HT-29 (cell line): ENCODE measurements around the gene SLC39A9. TPM values are rescaled to one million over a fixed set of nuclear protein-coding genes. Genes with fewer than 3 reads are reported as not detected.
"Not testable (repeated sequence)": the region's sequence is repeated elsewhere in the genome, so short reads cannot be mapped to it uniquely, and the experiment has no call there.

ENCODE experiments used
- DNase-seq: peaks from one replicate; pipeline ENCODE4 v3.0.0-alpha.2; 2015; ENCODE audit warnings: low spot score
- total RNA-seq: library from RNA; depleted of rRNA; stranded (reverse); fragments of >200 nt; shearing (Covaris generic); gene quantifications from 2 replicates; pipeline ENCODE4 v1.2.3, GENCODE V29; 2014

SLC39A9 gene
- total RNA-seq, 1 experiment from 2014 or later: 48.0 TPM

DNA sequence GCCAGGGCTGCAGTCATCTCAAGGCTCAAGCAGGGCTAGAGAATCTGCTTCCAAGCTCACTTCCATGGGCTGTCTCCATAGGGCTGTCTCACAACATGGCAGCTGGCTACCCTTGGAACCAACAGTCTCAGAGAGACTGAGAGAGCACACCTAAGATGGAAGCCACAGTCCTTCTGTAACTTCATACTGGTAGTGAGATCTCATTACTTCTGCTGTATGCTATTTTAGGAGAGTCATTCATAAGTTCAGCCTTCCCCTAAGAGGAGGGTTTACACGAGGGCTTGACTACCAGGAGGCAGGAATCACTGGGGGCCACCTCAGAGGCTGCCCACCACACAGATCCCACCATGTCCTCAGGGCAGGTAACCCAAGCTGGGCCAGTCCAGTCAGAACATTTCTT lies 30.1 kb upstream of the SLC39A9 start:
- DNase-seq: no peak

DNA sequence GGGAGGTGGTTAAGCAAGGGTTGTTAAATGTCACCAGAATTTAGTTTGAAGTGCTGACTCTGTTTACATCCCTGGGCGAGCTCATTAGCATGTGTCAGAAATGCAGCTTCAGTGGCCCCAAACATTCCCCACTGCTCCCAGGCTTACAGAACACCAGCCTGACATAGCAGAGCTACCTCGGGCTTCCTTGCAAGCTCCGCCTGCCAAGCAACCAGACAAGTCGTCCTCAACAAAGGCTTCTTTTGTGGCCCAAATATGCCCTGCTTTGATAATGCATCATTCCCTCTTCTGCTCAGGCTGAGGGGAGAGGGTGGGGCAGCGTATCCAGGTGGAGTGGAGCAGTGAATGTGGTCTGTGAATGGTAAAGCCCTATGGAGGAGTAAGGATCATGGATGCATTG lies 28.4 kb upstream of the SLC39A9 start:
- DNase-seq: no peak

DNA sequence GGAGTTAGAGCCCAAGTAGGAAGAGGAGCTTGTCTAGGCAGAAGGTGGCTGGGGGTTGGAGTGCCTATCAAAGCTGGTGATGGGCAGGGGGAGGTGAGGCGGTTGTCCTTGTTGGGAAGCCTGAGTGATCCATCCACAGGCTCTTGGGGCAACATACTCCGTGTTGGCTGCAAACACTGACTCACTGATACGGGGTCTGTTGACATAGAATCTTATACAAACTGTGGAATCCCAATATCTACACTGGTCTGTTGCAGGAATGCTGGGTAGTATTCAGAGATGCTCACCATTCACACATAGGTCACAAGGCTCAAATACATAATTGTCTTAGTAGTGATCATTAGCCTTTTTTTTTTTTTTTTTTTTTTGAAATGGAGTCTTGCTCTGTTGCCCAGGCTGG lies 26.3 kb upstream of the SLC39A9 start:
- no peak for DNase-seq

DNA sequence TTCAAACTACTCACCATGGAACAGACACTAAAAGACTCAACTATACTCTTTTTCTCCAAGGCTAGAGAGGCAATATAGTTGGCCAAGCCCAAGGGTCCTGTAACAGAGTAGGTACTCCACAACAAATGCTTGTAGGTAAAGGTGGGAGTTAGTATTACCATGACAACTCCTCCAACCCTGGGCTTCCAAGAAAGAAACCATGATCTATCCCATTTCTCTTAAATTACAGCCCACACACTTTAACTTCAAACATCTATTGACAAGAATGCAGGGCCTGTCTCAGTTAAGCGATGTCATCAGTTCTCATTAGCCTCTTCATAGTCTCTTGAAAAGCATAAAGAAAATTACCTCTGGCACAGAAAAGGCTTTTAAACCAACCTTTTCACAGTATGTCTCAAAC lies 25.4 kb upstream of the SLC39A9 start:
- DNase-seq: no peak

DNA sequence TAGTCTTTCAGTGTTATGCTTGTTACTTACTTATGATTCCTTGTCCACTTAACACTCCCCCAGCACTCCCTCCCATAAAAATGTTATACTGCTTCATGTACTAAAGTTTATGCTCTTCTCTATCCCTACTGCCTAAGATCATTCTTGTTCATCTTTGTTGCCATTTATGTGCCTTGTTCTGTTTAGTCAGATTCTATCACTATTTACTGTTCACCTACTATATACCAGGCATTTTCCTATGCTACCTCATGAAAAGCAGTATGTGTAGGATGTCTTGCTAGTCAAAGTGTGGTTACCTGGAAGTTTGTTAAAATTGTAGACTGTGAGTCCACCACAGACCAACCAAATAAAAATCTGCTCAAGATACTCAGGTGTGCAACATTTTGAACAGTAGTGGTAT lies 24.3 kb upstream of the SLC39A9 start:
- DNase-seq: no peak

DNA sequence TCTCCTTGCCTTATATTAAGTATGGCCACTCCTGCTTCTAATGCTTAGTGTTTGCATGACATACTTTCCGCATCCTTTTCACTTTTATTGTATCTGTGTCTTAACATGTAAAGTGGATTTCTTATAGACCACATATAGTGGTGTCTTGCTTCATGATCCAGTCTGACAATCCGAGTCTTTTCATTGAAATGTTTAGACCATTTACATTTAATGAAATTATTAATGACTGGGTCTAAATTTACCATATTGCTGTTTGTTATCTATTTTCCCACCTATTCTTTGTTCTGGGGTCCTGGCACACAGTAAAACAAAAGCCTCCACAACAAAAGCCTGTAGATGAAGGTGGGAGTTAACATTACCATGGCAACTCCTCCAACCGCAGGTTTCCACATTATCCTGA lies 23.3 kb upstream of the SLC39A9 start:
- no peak for DNase-seq

DNA sequence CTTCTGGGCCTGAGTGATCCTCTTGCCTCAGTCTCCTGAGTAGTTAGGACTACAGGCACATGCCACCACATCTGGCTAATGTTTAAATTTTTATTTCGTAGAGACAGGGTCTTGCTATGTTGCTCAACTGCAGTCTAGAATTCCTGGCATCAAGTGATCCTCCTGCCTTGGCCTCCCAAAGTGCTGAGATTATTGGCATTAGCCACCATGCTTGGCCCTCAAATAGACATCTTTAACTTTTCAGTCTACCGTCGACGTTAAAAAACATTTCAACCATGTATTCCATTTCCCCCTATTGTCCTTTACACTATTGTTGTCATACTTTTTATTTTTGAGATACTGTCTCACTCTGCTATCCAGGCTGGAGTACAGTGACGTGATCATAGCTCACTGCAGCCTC lies 22.8 kb upstream of the SLC39A9 start:
- no peak for DNase-seq

DNA sequence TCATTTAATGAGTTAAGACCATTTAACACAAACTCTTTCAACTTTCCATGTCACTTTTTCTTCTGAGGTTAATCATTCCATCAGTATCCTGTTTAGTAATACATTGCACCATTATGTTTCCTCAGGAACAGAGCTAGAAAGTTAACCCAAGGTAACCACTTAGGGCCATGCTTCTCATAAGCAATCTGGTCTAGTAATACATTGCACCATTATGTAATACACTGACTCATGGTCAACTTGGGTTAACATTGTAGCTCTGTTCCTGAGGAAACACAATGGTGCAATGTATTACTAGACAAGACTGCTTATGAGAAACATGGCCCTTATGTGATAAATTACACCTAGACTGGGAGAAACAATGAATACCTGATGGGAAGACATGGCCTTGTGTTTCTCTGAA lies 22.1 kb upstream of the SLC39A9 start:
- no peak for DNase-seq

DNA sequence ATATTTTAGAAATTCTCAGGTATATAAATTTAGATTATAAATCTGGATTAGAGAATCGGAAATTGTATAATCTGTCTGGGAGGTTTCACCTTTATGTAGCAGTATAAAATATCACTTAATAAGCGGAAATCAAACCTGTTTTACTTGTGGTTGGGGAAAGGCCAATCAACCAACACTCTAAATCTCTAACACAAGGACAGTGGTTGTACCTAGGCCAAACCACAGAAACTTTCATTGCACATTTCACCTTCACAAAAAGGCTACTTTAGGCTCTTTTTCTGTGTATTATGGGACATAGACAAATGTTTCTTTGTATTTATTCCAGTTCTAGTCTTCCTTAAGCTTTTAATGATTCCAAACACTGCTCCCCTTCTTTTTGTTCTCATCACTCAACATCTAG lies 20.2 kb upstream of the SLC39A9 start:
- no peak for DNase-seq

DNA sequence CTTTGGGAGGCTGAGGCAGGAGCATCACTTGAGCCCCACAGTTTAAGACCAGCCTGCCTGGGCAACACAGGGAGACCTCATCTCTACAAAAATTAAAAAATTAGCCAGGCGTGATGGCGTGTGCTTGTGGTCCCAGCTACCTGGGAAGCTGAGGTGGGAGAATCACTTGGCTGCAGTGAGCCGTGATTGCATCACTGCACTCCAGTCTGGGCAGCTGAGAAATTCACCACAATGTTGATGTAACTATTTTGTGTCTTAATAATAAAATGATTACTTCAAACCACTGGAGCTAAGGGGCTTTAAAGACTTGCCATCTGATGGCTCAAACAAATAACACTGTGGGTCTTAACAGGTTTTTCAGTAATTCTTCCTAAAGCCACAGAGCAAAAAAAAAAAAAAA lies 11.2 kb upstream of the SLC39A9 start:
- DNase-seq: no peak

DNA sequence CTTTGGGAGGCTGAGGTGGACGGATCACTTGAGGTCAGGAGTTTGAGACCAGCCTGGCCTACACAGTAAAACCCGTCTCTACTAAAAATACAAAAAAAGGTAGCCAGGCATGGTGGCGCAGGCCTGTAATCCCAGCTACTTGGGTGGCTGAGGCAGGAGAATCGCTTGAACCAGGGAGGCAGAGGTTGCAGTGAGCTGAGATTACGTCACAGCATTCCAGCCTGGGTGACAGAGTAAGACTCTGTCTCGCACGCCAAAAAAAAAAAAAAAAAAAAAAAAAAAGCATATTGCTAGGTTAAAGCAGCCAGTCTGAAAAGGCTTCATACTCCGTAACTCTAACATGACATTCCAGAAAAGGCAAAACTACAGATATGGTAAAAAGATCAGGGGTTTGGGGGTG lies 7.1 kb upstream of the SLC39A9 start:
- DNase-seq: not testable (repeated sequence)

DNA sequence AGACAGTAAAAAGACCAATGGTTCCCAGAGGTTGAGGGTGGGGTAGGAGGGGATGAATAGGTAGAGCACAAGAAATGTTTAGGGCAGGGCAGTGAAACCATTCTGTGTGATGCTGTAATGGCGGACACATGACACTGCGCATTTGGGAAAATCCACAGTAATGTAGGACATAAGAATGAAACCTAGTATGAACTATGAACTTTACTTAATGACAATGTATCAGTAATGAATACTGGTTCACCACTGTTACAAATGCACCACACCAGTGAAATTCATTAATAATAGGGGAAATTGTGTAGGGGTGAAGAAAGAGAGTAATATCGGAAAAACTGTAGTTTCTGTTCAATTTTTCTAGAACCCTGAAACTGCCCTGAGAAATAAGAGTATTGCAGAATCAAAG lies 6.0 kb upstream of the SLC39A9 start:
- DNase-seq: no peak

DNA sequence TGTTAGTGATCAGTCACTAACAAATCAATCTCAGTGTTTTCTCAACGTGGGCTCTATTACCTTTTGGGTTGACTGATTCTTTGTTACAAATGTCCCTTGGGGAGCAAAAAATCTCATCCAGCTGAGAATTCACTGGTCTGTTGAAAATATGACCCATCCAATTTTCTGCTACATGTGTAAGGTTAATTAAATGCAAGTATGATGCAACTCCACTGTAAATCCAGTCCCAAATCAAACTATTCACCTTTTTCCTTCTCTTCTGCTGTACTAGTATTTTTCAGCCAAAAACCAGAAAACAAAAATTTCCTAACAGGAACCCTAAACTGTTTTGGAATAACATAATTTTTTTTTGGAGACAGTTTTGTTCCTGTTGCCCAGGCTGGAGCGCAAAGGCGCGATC lies 2.6 kb upstream of the SLC39A9 start:
- no peak for DNase-seq

DNA sequence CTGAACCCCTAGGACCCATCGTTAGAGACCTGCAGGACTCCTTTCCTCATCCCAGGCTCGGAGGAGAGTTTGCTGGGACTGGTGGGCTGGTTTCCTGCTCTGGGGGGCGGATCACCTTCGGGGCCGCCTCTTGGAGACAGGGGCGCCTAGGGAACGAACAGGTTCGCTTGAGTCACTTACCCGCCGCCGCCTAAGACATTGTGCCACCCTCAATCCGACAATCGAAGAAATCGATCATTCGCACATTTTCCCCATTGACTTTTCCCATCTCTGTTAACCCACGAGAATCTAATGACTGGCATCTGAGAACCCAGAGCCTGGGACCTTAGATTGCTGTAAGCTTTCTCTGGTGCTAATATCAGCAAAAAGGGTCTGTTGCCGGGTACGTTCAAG lies 322 bp downstream of the SLC39A9 start:
- DNase-seq: no peak

DNA sequence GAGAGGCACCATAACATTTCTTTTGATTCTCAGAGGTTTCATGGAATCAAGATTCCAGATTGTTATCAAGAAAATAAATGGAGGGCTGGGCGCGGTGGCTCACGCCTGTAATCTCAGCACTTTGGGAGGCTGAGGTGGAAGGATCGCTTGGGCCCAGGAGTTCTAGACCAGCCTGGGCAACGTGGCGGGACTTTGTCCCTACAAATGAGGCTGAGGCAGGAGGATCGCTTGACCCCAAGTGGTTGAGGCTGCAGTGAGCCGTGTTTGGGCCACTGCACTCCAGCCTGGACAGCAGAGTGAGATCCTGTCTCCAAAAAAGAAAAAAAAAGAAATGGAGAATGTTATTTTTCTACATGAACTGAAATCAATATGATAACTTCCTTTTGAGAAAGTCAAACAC lies 1.3 kb downstream of the SLC39A9 start:
- DNase-seq: no peak

DNA sequence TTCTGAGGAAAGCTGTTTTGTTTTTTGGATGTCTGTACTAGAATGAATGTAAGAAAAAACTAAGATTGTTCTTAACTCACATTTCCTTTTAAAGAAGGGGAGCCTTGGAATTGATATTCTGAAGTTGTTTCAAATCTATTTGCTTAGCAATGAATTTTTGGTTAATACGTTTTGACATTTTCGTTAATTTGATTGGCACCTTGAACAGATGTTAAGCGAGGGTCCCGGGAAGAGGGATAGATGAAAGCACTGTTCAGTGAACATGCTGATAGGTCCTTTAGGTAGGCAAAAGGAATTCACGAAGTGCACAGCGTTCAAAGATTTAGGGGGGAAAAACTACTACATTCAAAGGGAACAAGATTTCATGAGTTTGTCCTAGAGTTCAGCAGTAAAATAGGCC lies 1.7 kb downstream of the SLC39A9 start:
- DNase-seq: no peak

DNA sequence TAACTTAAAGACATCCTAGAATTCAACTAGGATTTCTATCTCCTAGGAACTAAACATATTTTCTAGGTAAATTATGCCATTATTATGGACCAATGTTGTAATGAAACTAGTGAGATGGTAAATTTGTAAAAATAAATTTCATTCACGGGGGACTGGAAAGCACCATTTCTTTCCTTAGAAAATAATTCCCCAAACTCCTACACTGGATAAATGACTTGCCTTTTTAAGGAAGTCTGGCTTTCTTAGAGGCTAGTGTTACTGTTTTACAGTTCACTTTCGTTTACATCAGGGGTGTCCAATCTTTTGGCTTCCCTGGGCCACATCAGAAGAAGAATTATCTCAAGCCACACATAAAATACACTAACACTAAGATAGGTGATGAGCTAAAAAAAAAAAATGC lies 3.3 kb downstream of the SLC39A9 start:
- DNase-seq: no peak

DNA sequence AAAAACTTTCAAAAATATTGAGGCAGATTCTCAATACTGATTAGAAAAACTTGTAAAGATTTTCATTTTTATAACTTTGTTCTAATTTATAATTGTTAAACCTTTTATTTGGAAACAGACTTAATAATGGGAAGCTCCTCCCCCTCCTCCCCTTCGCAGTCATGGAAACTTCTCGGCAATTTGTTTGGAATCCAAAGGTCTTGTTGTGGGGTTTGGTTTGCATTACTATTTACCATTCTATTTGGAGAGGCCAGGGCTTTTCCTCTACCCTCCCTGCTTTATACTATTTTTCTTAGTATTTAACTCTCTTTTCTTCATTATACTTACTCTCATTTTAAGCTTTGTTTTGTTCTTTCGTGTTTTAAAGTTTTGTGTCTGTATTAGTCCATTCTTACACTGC lies 6.0 kb downstream of the SLC39A9 start:
- DNase-seq: no peak

DNA sequence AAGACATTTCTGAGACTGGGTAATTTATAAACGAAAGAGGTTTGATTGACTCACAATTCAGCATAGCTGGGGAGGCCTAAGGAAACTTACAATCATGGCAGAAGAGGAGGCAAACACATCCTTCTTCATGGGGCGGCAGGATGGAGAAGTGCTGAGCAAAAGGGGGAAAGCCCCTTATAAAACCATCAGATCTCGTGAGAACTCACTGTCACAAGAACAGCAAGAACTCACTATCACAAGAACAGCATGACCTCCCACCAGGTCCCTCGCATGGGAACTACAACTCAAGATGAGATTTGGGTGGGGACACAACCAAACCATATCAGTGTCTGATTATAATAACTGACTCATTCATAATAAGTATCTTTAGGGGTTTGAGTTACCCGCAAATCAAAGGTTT lies 6.4 kb downstream of the SLC39A9 start:
- DNase-seq: no peak

DNA sequence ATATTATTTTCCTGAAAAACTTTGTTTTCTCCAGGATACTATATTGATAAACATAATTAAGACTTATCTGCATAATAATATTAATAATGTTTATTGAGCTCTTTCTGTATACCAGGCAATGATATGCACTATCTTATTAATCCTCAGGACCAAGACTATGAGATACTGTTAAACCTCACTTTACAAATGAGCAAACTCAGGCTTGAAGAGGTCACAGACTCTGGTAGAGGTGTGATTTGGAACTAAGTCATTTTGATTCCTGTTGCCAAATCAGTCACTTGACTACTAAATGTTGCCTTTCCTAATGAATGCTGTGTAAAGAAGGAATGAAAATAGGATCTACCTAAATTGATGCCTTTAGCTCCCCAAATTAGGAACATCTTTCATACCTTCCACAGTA lies 7.3 kb downstream of the SLC39A9 start:
- DNase-seq: no peak

DNA sequence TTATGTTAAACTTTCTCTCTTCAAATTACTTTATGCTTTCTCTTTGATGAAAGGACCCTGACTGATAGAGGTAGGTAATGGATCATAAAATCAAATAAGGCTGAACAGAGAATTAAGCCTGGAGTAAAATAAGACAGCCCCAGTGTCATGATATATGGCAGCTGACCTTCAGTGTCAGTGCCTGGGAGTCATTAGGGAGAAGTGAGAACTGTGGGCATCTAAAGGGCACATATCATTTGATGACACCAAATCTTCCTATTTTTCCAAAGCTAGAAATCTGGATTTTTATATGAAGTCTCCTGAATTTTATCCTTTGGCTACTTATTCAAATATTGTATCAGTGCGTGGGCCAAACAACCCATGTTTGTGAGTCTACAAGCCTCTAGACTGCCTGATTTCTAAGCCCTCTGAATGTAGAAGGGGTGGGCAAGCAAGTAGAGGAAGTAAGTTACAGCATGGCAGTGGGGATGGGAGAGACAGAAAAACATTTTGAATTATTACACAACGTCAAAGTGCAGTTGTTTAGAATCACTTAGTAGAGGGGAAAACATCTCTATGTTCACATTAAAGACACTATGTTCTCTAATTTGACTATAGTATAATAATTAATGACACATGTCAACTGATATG lies 10.0 kb downstream of the SLC39A9 start:
- no peak for DNase-seq

DNA sequence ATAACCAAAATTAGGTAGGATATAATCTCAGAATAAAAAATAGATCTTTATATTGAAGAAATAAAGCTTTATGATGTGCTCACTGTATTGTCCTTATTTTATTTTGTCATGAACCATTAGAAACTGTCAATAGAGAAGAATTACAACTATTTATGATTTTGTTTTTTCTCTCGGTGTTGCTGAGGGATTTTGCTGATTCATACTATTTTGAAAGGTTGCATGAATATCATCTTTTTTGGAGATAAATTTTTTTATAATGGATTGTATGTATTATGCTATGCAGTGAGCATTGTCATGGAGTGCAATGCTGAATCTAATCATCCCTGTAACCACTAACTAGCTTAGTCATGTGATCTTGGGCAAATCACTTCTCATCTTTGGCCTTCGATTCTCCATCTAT lies 15.0 kb downstream of the SLC39A9 start:
- no peak for DNase-seq

DNA sequence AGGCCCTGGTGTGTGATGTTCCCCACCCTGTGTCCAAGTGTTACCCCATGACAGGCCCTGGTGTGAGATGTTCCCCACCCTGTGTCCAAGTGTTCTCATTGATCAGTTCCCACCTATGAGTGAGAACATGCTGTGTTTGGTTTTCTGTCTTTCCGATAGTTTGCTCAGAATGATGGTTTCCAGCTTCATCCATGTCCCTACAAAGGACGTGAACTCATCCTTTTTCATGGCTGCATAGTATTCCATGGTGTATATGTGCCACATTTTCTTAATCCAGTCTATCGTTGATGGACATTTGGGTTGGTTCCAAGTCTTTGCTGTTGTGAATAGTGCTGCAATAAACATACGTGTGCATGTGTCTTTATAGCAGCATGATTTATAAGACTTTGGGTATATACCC lies 17.6 kb downstream of the SLC39A9 start:
- not testable (repeated sequence) for DNase-seq

DNA sequence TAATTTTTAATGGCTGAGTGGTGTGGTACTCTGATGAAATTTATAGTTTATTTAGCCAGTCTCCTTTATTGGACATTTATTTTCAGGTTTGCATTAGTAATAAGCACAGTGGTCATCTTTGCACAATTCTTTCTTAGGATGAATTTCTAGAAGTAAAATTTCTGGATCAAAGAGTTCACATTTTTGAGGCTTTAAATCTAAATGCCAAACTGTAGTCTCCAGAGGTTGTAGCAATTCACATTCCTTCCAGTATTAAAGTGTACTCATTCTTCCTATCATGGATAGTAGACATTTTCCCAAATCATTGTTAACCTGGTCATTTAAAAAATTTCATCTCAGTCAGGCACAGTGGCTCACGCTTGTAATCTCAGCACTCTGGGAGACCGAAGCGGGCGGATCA lies 24.8 kb downstream of the SLC39A9 start:
- no peak for DNase-seq
